Tibial artery (tissue), 4 donors: ENCODE data around the gene PDE4B.

Source experiments
- DNase-seq, 2 donors: peaks; one replicate each; pipeline ENCODE4 v3.0.0-alpha.2; 2019
- H3K27ac ChIP-seq, 2 donors: fragments of 200-600 bp; sonication (generic) in 1 of 2; 1 replicate in 1 of 2; 2 replicates in 1 of 2; pipeline ENCODE4 v1.5.1; 2018 to 2019; ENCODE audit warnings: mild to moderate bottlenecking in 1 of 2
- H3K27me3 ChIP-seq, 2 donors: fragments of 200-600 bp; sonication (generic) in 1 of 2; one replicate each; pipeline versions ENCODE4 v1.5.1 to v1.6.0; 2016 to 2019
- H3K36me3 ChIP-seq, 3 donors: fragments of 200-600 bp; sonication (generic) in 2 of 3; one replicate each; pipeline ENCODE4 v1.5.1; 2016 to 2019; ENCODE audit warnings: mild to moderate bottlenecking in 2 of 3
- H3K4me1 ChIP-seq, 4 donors: fragments of 200-600 bp; sonication (generic) in 2 of 4; 1 replicate in 3 of 4; 2 replicates in 1 of 4; pipeline ENCODE4 v1.5.1; 2016 to 2019
- H3K4me3 ChIP-seq, 2 donors: fragments of 200-600 bp; sonication (generic) in 1 of 2; 1 replicate in 1 of 2; 2 replicates in 1 of 2; pipeline ENCODE4 v1.5.1; 2018 to 2019; ENCODE audit warnings: mild to moderate bottlenecking in 2 of 2
- H3K9me3 ChIP-seq, 3 donors: fragments of 200-600 bp; sonication (generic) in 1 of 3; one replicate each; pipeline ENCODE4 v1.5.1; 2016 to 2019
- intact Hi-C: fragments of 100-400 bp; cut with DNase I; formaldehyde crosslinking; loops from one replicate; pipeline ENCODE4 v1.15.0; 2023; ENCODE audit warnings: low total_unique reads
- TF ChIP-seq, protein P1 (sequence below), 2 experiments: fragments of 200-600 bp in 1 of 2; fragments of 450-650 bp in 1 of 2; IDR thresholded peaks; one replicate each; pipeline ENCODE4 v1.5.1; 2017 to 2019; ENCODE audit warnings: antibody characterized with exemption in 2 of 2, mild to moderate bottlenecking in 1 of 2, moderate library complexity in 1 of 2

Gene PDE4B

DNA sequence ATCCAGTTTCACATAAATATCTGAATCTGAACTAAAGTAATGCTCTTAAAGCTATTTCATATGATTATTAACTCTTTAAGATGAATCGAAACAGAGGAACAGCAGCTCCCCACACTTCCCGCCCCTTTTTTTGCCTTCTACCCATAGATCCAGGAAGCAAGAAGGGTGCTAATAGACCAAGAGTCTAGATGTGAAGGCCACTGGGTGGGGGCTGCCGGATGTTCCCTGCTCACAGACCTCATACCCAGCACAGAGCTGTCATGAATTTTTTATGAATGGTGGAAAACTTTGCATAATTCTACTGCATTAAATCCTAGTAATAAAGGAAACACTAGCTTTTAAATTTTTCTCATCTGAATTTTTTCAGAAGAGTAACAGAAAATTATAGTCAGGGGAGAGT, 457.4 kb downstream of the PDE4B start:
- H3K4me1 ChIP-seq = peaks cover 0 to 20% (median 9%) of the 10 kb centered on the region in 4 donors
- TF ChIP-seq, protein P1, sequence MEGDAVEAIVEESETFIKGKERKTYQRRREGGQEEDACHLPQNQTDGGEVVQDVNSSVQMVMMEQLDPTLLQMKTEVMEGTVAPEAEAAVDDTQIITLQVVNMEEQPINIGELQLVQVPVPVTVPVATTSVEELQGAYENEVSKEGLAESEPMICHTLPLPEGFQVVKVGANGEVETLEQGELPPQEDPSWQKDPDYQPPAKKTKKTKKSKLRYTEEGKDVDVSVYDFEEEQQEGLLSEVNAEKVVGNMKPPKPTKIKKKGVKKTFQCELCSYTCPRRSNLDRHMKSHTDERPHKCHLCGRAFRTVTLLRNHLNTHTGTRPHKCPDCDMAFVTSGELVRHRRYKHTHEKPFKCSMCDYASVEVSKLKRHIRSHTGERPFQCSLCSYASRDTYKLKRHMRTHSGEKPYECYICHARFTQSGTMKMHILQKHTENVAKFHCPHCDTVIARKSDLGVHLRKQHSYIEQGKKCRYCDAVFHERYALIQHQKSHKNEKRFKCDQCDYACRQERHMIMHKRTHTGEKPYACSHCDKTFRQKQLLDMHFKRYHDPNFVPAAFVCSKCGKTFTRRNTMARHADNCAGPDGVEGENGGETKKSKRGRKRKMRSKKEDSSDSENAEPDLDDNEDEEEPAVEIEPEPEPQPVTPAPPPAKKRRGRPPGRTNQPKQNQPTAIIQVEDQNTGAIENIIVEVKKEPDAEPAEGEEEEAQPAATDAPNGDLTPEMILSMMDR (IDR thresholded peaks at IDR 0.05) = no peak
- intact Hi-C loops = loop anchor here (5.0 kb wide), 1 partner anchor 477 kb away; no protein-coding TSS in a partner anchor
- no peak for DNase-seq
- no peak overlapping the region for H3K4me3 ChIP-seq
- H3K27ac ChIP-seq = no peak overlapping the region
- H3K36me3 ChIP-seq = no peaks in the 10 kb centered on the region
- no peaks in the 10 kb centered on the region for H3K27me3 ChIP-seq
- no peaks in the 10 kb centered on the region for H3K9me3 ChIP-seq

DNA sequence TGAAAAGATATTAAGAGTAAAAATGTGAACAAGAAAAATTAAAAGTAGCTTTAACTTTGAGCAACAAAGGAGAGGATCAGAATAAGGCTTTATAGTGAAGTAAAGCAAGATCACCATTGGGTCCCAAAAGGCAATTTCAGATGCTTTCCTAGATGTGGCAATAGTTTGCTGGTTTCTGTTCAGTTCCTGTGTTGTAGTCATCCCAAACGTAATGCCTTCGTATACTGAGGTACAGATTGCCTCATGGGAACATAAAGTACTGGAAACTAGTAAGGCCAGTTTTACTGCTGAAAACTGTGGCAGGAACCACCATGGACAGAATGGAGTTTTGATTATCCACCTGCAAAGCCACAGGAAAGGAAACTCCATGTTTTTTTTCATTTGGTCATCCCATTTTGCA, 457.8 kb downstream of the PDE4B start:
- no peaks in the 10 kb centered on the region for H3K9me3 ChIP-seq
- H3K27me3 ChIP-seq = no peaks in the 10 kb centered on the region
- TF ChIP-seq, protein P1 (IDR thresholded peaks at IDR 0.05) = no peak
- peaks cover 0 to 20% (median 9%) of the 10 kb centered on the region in 4 donors for H3K4me1 ChIP-seq
- intact Hi-C loops = loop anchor here (5.0 kb wide), 1 partner anchor 477 kb away; no protein-coding TSS in a partner anchor
- DNase-seq = no peak
- no peak overlapping the region for H3K4me3 ChIP-seq
- no peak overlapping the region for H3K27ac ChIP-seq
- no peaks in the 10 kb centered on the region for H3K36me3 ChIP-seq

DNA sequence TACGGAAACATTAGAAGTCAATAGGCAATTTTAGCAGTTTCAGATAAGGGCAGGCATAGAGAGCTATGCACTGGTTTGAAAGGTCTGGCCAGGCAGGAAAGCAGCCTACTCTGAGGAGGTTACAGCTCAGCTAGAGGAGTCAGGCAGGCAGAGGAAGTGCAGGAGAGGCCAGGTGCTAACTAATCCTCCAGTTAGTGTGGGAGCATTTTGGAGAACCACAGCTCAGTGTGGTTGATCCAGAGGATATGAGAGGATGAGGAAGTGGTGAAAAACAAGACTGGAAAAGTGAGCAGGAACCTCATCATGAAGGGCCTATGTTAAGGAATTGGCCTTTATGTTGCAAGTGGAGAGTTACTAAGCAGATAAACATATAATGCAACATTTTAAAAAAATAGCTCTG, 458.9 kb downstream of the PDE4B start:
- Histone ChIP-seq H3K36me3 (no peaks in the 10 kb centered on the region), H3K27ac (no peak overlapping the region), H3K4me1 (peaks cover 0 to 20% (median 9%) of the 10 kb centered on the region in 4 donors), H3K27me3 (no peaks in the 10 kb centered on the region), H3K4me3 (no peak overlapping the region), H3K9me3 (no peaks in the 10 kb centered on the region)
- no peak for DNase-seq
- intact Hi-C loops = loop anchor here (5.0 kb wide), 1 partner anchor 476 kb away; no protein-coding TSS in a partner anchor
- TF ChIP-seq, protein P1 (IDR thresholded peaks at IDR 0.05) = no peak

DNA sequence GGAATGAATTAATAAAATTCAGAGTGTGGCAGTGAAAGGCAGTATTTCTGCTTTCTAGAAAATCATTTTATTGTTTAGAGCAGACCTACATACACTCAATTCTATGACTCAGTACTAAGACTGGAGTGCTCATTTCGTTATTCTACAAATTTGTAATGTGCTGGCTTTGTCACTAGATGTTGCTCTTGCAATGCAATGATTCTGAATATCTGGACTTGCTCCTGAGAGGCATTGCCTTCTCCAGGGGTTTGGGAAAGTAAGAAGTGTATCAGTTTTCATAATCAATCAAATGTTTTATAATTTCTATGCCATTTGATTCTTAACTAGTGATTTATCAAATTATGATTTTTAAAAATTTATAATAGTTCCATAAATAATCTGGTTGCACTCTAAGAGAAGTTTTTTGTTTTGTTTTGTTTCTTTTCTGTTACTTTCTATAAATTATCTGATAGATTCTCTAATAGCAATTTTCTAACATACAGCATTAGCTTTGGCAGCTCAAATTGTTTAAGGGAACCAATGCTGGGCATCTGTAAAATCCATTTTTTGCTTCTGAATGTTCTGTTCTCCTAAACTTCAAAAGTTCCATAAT, 460.7 kb downstream of the PDE4B start:
- H3K4me3 ChIP-seq = no peak overlapping the region
- DNase-seq = no peak
- intact Hi-C loops = loop anchor here (5.0 kb wide), 1 partner anchor 474 kb away; no protein-coding TSS in a partner anchor

DNA sequence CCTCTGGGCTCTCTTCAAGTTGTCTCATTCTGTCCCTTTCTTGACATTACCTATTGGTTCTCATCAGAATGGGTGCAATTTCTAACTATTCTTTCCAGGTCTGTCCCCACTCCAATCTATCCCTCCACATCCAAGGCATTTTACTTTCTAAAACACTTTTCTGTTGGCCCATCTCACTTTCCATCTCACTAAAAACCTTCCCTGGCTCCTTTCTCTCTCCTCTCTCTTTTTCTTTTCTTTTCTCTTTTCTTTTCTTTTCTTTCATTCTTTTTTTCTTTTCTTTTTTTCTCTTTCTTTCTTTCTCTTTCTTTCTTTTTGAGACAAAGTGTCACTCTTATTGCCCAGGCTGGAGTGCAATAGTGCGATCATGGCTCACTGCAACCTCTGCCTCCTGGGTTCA, 462.1 kb downstream of the PDE4B start:
- no peaks in the 10 kb centered on the region for H3K27me3 ChIP-seq
- no peaks in the 10 kb centered on the region for H3K36me3 ChIP-seq
- peaks cover 0 to 5% (median 0%) of the 10 kb centered on the region in 4 donors for H3K4me1 ChIP-seq
- DNase-seq = no peak
- TF ChIP-seq, protein P1 (IDR thresholded peaks at IDR 0.05) = no peak
- no peaks in the 10 kb centered on the region for H3K9me3 ChIP-seq
- H3K27ac ChIP-seq = no peak overlapping the region
- H3K4me3 ChIP-seq = no peak overlapping the region
- intact Hi-C loops = loop anchor here (2.0 to 5.0 kb wide), 2 partner anchors 192 to 473 kb away; no protein-coding TSS in a partner anchor

More for the DNA sequence above, 460.7 kb downstream of the PDE4B start:
- Histone ChIP-seq H3K27ac (no peak overlapping the region), H3K9me3 (no peaks in the 10 kb centered on the region), H3K27me3 (no peaks in the 10 kb centered on the region), H3K4me1 (peaks cover 0 to 13% (median 1%) of the 10 kb centered on the region in 4 donors), H3K36me3 (no peaks in the 10 kb centered on the region)
- TF ChIP-seq, protein P1 (IDR thresholded peaks at IDR 0.05) = peak; percentile 81 to 86
